Naive thymus-derived CD8-positive, alpha-beta T cell (primary cell): ENCODE measurements around the gene VDR. TPM values are rescaled to one million over a fixed set of nuclear protein-coding genes. Genes with fewer than 3 reads are reported as not detected.

Experiments
- polyA plus RNA-seq, 3 donors: library from polyadenylated mRNA; unstranded; fragments of 300-500 nt; fragmentation: Illumina TruSeq; gene quantifications; one replicate each; pipeline ENCODE4 v1.2.3, GENCODE V29; 2021
- total RNA-seq, 8 experiments: library from RNA in 2 of 8; stranded (reverse) in 2 of 8; gene quantifications; one replicate each; pipeline ENCODE4 v1.2.3 and lab custom pipeline; 2021 to 2026

VDR gene
- total and polyA plus RNA-seq, 5 experiments from 2014 or later = 0.49 to 0.73 TPM; not detected in 3

Other genes with a start within 250 kb of the VDR start
- 10 to 100 TPM; 41.5 to 41.8 TPM for gene RPAP3, start 199.0 kb downstream of the VDR start, total RNA-seq
- 10 to 100 TPM; 34.6 to 38.7 (median 36.0) TPM for gene RPAP3, start 199.0 kb downstream of the VDR start, polyA plus RNA-seq
- not detected for gene ENDOU, start 179.5 kb downstream of the VDR start, total RNA-seq
- gene ENDOU, start 179.5 kb downstream of the VDR start, polyA plus RNA-seq = not detected
- under 1 TPM; 0.63 to 0.65 TPM for gene RAPGEF3, start 146.1 kb downstream of the VDR start, total RNA-seq
- under 1 TPM; 0.08 to 0.27 (median 0.12) TPM for gene RAPGEF3, start 146.1 kb downstream of the VDR start, polyA plus RNA-seq
- 10 to 100 TPM; 11.5 to 12.8 TPM for gene SLC48A1, start 131.8 kb downstream of the VDR start, total RNA-seq
- 10 to 100 TPM in 1 of 3 donors, 1 to 10 TPM in 2; 9.4 to 11.6 (median 9.7) TPM for gene SLC48A1, start 131.8 kb downstream of the VDR start, polyA plus RNA-seq
- gene HDAC7, start 85.1 kb downstream of the VDR start, total RNA-seq = 100 to 1,000 TPM; 160 to 165 TPM
- 10 to 100 TPM; 10.2 to 30.5 (median 14.3) TPM for gene HDAC7, start 85.1 kb downstream of the VDR start, polyA plus RNA-seq
- 10 to 100 TPM; 31.4 to 35.9 TPM for gene TMEM106C, start 58.6 kb upstream of the VDR start, total RNA-seq
- gene TMEM106C, start 58.6 kb upstream of the VDR start, polyA plus RNA-seq = 10 to 100 TPM; 37.0 to 52.8 (median 51.4) TPM
- under 1 TPM in 1 of 2 experiments, not detected in 1; 0.52 TPM for gene COL2A1, start 99.5 kb upstream of the VDR start, total RNA-seq
- gene COL2A1, start 99.5 kb upstream of the VDR start, polyA plus RNA-seq = not detected
- 10 to 100 TPM; 29.1 to 37.0 TPM for gene SENP1, start 201.1 kb upstream of the VDR start, total RNA-seq
- gene SENP1, start 201.1 kb upstream of the VDR start, polyA plus RNA-seq = 10 to 100 TPM in 2 of 3 donors, 1 to 10 TPM in 1; 9.9 to 11.9 (median 10.2) TPM
- 10 to 100 TPM; 14.4 to 16.1 TPM for gene PFKM, start 214.4 kb upstream of the VDR start, total RNA-seq
- gene PFKM, start 214.4 kb upstream of the VDR start, polyA plus RNA-seq = 1 to 10 TPM; 4.5 to 8.4 (median 4.6) TPM